GM21381 (cell line): ENCODE data around the gene SETD3.

Experiments used
- ATAC-seq: cut with Tn5 transposase; IDR thresholded peaks from one replicate; pipeline ENCODE4 v1.9.1; 2021; ENCODE audit warnings: mild to moderate bottlenecking, moderate library complexity; ENCODE audit not compliant: unreplicated experiment

The SETD3 gene

GRCh38 chr14:99516871-99517642 lies 36.4 kb upstream of the SETD3 start:
- no peak for ATAC-seq

DNA sequence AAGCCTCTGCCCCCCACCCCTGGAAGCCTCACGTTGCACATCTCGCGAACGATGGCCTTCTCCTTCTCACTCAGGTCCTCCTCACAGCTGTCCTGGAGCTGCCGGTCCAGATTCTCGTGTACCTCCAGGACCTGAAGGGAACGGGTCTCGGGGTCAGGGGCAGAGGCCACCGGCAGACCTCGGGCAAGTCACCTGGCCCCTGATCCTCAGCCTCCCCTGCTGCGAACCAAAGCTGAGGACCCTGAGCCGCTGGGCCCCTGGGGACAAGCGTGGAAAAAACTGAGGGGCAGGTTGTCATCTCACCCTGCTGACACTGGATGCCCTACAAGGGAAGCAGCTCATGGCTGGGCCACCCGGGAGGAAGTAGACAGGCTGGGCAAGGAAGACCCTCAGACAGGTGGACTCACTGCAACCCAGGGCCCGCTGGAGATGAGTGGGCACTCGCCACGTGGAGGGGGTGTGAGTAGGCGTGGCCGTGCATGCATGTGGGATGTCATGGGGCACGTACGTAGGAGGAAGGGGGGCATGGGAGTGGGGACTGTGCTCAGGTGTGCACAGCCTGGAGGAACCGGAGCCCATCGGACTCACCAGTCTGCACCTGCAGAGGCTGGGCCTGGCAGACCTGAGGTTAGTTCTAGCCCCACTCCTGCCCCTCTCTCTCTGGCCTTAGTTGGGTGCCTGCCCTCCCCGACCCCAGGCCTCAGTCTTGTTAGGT lies 35.7 kb upstream of the SETD3 start:
- ATAC-seq: no peak

DNA sequence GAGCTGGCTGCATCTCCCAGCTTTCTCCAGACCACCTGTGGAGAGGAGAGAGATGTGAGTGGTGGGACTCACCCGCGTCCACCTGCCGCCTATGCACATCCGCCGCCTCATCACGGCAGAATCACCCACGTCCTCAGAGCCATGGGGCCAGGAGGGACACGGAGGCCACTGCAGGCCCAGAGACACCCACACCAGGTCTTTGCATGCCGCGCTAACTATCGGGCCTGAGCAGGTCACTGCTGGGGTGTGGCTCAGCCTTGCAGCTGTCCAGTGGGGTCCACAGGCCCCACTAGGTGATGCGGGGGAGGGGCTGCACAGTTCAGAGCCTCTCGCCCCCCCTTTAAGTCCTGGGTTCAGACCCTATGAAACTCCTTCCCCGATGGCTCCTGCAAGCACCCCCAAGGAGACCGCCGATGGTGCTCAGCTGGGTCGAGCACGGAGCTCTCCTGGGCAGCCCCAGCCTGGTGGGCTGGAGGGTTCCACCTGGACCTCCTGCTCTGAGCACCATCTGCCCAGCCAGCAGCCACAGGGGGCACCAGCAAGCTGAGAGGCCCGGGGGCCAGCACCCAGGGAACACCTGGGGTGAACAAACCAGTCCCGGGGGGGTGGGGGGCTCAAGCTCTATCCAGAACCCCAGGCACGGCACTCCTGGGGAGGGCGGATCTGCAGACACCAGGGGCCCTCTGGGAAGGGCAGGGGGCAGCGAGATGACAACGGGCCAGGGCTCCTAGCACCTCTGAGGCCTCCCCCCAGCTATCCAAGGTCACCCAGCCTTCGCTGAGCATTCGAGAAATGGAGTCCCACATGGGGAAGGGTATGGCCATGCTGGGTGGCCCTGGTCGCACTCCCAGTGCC lies 34.9 kb upstream of the SETD3 start:
- no peak for ATAC-seq

DNA sequence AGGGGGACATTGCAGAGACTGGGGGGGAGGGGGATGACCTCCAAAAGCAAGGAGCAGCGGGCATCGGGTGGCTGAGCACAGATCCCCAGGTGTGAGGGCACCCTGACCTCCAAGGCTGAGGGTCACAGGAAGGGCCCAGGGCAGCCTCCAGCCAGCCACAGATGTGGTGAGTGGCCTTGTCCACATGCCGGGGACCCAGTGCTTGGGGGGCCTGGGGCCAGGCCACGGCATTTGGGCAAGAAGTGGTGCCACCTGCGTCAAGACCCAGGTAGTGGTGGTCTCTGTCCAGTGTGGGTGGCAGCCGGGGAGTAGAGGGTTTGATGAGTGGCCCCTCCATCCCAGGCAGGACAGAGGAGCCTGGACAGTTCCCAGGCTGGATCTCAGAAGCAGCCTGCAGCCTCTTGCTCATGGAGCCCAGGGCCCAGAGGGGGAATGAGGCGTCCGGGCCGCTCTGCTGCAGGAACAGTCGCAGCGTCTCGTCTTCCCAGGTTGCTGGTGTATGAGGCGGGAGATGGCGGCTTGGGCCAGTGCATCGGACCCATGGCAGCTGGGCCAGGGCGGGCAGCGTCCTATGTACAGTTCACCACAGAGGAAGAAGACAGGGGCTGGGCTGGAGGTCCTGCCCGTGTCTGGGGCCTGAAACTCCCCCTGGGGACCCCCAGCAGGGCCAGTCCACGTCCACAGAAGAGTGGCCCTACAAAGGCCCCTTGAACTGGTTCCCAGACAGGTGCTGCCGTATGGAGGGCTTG lies 34.1 kb upstream of the SETD3 start:
- ATAC-seq: no peak

DNA sequence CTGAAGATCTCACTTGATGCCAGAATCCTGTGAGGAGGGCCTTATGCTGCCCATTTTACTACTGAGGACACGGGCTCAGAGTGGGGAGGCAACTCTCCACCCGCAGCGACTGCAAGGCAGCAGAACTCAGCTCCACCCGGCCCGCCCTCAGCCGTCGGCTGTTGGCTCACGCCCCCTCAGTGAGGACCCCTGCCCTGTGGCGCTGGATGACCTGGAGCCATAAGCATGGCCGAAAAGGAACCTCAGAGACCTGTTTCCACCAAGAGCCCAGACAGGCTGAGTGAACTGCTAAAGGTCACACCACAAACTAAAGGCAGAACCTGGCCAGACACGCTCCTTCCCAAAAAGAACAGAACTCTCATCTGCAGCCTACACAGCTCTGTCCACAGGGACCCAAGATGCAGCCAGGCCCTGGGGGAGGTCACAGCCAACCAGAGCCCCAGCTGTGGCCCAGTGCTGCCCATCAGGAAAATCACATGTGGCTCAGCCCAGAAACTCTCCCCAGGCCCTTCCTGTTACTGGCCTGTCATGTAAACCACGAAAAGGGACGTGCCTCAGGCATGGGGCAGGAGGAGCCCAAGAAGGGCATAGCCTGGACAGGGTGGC lies 33.4 kb upstream of the SETD3 start:
- no peak for ATAC-seq

- ATAC-seq: no peak
Measured at GRCh38 chr14:99513183-99513694, 32.6 kb upstream of the SETD3 start.

DNA sequence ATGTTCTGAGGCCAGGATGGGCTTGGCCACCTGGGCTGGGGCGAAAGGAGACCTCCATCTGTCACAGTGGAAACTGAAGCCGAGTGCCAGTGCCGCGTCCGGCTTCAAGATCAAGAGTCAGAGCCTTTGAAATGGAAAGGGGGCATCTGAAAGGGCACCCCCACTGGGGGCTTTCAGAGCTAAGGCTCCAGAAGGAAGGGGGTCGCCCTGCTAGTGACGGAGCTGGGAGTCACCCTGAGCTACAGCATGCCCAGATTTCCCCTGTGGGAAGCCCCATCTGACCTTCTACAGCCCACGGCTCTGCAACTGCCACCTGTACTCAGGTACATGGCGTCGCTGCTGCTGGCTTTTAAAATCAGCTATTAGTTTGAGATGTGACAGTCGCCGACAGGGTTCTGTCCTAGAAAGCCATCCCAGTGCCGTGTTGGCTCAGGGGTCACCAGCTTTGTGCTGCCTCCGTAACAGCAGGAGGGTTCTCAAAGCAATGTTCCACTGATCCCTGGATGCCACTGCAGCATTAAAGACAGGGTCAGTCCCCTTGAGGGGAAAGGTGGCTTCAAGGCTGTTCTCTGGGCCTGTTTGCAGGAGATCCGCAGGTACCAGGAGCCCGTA lies 32.0 kb upstream of the SETD3 start:
- no peak for ATAC-seq

DNA sequence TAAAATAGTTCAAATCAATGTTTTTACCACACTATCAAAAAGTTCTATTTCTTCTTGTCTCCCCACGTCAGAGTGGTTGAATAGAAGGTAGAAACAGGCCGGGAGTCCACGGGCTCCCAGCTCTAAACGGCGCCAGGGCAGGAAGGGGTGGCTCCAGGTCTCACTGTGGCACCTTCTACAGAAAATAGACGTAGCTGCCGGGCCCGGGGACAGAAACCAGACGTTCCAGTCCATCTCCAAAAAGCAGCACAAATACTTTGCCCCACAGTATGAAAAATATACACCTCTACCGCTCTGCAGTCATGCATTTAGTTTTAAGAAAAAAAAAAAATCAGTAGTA lies 31.4 kb upstream of the SETD3 start:
- ATAC-seq: no peak

GRCh38 chr14:99511421-99512109 lies 30.9 kb upstream of the SETD3 start:
- no peak for ATAC-seq

DNA sequence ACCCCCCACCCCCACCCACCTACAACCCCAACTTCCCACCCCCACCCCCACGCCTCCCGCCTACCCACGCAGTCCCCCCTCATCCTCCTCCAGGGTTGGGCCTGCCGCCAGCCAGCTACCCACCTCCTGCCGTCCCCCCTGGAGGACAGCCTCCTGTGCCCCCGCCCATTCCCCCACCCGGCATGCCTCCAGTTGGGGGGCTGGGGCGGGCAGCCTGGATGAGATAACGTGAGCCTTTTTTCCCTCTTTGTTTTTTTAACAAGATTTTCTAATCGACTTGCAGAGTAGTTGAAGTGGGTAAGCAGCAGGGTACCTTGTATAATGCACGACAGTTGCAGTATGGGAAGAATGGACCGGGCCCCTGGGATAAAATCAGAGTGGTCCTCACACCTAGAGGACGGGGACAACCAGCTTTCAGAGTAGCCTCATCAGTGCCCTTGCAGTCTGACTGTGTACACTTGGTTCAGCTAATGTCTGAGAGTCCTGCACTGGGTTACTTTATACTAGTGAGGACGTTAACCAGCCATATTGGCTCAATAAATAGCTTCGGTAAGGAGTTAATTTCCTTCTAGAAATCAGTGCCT lies 30.0 kb upstream of the SETD3 start:
- no peak for ATAC-seq

DNA sequence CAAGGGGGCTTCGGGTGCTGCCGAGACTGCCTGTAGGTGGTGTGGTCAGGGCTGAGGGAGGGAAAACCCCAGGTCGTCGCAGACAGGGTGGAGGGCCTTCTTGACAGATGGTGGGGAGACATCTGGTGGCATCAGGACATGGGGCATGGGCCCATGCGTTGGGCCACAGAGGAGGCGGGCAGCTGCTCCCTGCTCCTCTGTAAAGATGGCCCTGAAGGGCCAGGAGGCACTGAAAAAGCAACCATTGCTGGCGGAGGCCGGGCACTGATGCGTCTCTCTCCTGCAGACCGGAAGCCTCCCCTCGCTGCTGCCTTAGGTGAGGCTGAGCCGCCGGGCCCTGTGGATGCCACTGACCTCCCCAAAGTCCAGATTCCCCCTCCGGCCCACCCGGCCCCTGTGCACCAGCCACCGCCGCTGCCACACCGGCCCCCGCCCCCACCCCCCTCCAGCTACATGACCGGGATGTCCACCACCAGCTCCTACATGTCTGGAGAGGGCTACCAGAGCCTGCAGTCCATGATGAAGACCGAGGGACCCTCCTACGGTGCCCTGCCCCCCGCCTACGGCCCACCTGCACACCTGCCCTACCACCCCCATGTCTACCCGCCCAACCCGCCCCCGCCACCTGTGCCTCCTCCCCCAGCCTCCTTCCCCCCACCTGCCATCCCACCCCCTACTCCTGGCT lies 29.4 kb upstream of the SETD3 start:
- no peak for ATAC-seq

DNA sequence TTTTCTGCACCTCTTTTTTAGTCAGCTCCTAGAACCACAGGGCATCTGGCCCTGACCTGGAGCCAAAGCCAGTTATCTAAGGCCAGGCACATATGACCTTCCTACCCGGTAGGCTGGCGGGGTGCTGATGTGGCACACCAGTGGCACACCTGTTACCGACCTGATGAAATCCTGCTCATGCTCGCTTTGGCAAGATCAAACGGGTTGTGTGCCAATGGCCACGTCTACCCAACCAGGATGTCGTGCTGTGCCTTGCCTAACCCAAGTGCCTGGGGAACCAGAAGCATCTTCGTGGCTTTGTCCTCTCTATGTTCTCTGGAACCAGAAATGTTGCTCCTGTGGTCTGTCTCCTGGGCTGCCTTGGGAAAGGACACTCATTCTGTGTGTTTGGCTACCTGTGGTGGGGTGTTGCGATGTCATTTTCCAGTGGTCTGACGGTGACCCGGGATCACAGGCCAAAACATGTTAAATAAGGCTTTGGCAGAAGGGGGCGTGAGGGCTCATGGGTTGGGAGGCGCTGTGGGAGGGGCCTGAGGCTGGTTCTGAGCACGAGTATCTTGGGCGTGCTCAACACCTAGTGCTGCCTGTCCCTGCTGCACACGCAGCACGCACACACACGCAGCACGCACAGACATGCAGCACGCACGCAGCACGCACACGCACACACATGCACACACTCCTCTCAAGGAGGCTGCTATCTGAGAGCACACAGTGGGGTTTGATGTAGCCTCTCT lies 28.4 kb upstream of the SETD3 start:
- no peak for ATAC-seq

DNA sequence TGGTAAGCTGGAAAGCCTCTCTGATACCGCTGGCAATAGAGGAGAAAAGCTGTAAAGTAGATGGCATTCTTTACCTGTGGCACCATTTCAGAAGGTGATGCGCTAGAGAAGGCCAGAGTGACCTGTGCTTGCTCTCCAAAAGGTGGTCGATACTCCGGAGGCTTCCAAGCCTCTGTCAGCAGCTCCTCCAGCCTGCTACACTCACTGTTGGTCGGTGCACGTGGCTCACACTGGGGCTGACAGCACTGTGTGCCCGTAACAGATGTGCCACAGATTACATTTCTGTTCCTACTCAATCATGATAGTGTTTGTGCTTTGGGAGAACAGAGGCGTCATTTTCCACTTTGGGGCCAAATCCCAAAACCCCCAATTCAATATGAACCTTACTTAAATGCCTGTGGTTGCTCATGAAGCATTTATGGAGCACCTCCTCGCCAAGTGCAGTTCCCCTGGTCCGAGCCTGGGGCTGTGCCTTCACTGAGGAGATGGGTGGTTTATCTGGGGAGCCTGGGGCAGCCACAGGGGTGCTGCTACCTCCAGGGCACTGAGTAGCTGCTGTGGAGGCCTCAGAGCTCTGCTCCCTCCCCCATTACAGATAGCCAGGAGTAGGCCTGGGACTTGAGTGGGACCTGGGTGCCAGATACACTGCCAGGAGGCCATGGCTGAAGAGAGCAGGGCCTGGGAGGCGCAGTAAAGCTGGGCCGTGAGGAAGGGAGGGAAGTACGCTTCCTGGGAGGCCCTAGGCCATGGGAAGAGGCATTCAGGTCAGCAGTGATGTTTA lies 27.4 kb upstream of the SETD3 start:
- no peak for ATAC-seq

- ATAC-seq: no peak
Measured at GRCh38 chr14:99506276-99506675, 25.6 kb upstream of the SETD3 start.

DNA sequence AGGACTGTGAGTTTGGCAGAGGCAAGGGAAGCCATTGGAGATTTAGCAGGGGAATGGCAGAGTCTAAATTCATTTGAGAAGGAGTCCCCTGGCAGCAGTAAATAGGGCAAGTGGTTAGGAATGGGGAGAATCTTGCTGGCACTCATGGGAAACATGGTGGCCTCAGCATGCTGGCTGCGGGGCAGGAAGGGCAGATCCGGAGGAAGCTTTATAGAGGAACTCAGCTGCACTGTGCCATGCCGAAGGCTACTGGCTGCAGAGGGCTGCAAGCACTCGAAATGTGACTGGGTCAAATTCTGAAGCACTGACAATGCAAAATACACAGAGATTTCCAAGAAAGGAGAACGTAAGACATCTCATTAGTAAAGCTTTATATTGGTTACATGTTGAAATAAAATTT lies 24.4 kb upstream of the SETD3 start:
- no peak for ATAC-seq

- no peak for ATAC-seq
Measured at GRCh38 chr14:99503848-99504453, 23.3 kb upstream of the SETD3 start.

- ATAC-seq: no peak
Measured at GRCh38 chr14:99502989-99503421, 22.3 kb upstream of the SETD3 start.
